ENCODE data around the gene PCBP3.
A peak's percentile ranks its signal among the peaks of the same experiment; 100 is the strongest.
"Not testable (repeated sequence)": the region's sequence is repeated elsewhere in the genome, so short reads cannot be mapped to it uniquely, and the experiment has no call there.

The PCBP3 gene

DNA sequence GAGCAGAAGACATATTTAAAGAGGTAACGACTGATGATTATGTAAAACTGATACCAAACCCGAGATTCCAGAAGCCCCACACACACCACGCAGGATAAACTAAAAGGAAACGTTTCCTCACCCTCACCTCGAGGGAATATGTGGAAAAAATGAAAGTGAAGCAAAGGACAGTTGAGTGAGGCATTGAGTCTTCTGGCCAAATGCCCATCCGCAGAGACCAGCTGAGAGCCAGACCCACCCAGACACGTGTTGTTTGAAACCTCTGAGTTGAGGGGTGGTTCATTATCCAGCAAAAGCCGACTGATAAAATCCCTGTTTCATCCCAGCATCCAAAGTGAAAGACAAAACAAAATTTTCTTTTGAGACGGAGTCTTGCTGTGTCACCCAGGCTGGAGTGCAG lies 29.6 kb upstream of the PCBP3 start:
- DNase-seq, result no peak

DNA sequence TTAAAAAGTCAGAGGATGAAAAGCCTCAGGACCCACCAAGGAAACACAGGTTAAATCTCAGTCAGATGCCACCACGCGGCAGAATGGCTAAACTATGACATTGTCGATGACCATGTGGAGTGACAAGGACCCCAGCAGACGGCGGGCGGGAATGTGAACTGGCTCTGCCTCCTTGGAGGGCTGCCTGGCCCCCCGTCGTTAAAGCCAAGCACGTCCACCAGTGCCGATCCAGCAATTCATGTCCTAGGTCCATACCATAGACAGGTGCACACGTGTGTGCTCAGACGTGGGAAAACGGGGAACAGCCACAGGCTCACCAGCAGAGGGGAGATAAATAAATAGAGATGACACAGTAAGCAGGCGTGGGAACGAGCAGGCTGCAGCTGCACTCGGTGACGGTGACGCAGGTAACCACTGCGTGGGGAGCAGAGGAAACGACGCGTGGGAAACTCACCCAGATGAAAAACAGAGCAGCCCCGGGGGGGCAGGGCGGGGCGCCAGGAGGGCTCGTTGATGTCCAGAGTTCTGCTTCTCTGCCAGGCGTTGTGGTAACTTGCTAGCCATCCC lies 28.3 kb upstream of the PCBP3 start:
- DNase-seq, result peak; percentile 87 to 90

DNA sequence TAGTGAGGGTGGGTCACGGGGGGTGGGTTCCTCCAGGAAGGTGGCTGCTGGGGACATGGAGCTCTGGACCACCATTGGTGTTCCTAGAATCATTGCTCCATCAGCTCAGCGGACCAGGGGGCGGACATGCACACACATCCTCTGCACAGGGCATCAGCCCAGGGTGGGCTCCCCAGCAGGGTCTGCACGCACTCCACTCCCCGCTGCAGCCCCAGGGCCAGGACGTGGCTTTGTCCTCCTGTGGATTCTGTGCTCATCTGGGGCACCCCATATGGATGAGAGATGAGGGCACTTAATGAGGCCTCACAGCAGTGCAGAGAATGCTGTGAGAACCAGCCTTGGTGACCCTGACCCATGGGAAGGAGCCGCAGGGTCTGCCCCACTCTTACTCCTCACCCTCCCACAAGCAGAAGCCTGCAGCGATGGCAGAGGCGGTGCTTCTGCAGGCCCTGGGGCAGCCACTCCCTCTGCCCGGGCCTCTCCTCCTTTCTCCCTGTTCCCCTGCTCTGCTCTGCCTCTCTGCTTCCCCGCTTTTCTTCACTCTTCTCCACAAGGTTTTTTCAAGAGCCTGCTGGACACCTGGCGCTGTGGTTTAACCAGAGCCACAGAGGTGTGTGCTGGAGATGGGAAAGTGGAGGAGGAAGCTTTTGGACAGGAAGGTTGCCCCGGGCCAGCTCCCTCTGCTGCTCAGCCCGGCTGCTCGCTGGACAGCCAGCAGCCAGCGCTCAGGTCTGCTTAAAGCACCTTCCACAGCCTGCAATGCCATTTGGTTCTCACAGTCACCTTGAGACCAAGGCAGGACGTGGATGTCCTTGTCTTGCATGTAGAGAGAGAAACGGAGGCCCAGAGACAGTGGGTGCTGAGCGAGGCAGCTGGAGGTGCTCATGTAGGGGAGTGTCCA lies 26.3 kb upstream of the PCBP3 start:
- no peak for DNase-seq

DNA sequence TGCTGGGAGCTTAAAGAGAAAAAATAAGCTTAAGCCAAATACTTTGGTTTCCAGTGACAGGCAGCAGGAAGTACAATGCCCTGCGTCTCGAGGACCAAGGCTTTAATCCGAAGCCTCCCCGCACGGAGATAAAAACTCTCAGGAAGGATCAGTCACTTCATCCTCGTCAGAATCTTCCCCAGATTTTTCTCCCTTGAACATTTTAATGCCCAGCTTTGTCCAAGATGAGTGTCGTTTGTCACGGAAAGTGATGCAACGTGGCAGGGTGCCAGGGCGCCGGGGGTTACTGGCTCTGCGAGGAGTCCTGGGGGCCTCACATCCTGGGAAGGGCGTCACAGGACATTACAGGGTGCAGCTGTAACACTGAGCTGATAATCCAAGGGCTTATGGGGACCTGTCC lies 25.2 kb upstream of the PCBP3 start:
- no peak for DNase-seq

DNA sequence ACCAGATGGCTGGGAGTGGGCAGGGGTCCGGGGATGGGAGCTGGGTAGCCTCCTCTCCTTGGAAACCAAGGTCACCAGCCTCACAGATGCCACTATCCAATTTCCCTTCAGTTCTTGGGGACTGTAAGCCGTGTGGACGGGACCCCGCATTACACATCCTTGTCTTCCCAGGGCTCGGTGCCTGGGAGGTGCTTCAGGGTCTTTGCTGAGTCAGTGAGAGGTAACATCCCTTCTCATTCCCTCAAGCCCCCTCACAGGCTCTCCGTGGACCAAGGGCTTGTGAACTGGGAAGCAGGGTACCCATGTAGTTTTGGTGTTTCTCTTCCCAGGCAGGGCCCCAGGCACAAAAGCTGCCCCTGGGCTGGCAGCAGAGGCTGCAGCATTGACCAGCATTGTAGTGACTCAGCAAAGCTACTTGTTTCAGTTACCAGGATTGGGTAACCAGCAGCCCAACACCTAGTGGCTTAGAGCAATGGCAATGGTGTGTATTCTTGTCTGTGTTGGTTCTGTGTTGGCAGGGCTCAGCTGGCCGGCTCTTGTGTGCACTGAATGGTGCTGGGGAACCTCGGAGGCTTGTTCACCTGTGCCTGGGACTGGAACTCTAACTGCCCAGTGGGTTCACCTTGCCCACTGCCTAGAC lies 24.6 kb upstream of the PCBP3 start:
- no peak for DNase-seq

DNA sequence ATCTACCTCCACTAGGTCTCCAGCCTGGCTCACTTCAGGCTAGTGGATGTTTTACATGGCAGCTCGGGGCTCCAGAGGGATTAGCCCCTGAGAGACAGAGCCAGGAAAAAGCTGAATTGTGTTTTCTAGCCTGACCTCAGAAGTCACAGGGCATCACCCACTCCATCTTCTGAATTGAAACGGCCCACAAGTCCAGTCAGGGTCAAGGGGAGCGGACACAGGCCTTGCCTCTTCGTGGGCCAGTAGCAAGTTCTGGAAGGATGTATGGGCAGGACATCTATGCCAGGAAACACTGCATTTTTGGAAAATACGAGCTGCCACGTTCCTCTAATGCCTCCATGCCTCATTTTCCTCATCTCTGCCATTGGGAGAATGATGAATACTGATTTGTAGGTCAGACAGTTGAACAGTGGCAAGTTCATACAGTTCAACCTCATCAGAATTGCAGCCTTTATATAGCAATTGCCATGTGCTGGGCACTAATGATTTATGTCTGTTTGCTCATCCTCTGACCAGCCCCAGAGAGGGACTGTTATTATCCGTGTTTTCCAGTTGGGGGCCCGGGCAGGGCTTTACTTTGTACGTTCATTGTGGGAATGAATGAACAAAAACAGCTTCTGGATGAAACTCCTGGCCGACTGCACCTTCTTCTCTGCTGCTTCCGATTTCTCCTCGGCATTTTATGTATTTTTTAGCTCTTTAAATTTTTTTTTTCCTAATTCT lies 23.2 kb upstream of the PCBP3 start:
- DNase-seq, result no peak

DNA sequence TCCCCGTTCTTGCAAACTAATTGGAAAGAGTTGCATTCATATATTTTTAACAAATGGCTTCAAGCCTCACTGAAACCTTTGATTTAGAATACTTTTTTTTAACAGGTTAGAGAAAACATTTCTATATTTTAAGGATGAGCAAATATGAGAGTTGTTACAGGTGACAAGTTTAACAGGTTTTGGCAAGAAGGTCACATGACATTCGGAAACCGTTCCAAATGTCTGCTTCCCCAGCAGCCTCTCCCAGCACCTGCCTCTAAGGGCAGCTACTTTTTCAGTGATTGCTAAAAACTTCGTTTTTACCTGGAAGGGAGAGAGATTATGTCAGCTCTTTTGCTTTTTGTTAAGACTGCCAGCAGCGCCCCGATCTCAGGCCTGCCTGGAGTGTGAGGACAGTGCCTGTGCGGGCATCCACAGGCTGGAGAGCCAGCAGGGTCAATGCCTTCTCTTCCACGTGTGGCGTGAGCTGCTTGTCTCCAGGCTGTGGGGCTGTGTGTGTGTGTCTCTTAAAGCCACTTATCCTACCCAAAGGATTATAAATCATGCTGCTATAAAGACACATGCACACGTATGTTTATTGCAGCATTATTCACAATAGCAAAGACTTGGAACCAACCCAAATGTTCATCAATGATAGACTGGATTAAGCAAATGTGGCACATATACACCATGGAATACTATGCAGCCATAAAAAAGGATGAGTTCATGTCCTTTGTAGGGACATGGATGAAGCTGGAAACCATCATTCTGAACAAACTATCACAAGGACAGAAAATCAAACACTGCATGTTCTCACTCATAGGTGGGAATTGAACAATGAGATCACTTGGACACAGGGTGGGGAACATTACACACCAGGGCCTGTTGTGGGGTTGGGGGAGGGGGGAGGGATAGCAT lies 21.8 kb upstream of the PCBP3 start:
- DNase-seq, result not testable (repeated sequence)

DNA sequence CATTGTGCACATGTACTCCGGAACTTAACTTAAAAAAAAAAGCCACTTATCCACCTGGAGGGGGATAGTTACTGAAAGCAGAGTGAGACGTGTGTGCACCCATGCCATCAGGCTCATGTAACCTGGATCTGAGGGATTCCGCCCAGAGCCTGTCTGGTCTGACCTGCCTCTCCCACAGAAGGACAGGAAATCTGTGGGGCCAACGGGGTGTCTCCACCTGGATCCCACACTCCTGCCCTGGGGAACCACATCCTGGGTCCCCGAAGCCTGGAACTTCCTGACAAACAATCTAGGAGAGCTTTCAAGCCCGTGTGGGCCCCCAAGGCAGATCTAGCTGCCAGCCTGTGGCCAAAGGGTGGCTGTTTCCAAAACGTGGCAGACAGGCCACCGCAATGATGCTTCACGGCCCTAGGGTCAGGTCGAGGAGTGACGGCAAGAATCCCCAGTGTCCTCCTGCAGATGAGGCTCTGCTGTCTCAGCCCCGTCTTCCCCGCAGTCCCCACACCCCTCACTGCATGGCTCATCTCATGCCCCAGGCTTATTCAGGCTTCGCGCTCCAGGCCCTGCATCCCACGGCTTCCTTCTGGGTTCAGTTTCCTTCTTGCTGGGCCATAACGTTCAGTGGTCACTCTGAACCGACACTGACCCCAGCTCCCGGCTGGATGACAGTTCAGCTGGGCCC lies 21.0 kb upstream of the PCBP3 start:
- no peak for DNase-seq

DNA sequence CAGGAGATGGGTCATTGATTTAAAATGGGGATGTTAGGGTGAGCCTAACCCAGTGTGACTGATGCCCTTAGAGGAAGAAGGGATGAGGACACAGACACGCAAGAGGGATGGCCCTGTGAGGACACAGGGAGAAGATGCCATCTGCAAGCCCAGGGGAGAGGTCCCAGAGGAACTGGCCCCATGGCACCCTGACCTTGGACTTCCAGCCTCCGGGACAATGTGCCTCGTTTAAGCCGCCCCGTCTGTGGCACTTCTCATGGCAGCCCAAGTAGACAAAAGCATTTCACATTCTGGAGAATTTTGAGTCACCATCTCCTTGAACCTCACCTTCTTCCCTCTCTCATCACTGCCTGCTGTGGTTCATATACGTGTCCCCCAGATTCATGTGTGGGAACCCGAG lies 20.1 kb upstream of the PCBP3 start:
- DNase-seq, result no peak

DNA sequence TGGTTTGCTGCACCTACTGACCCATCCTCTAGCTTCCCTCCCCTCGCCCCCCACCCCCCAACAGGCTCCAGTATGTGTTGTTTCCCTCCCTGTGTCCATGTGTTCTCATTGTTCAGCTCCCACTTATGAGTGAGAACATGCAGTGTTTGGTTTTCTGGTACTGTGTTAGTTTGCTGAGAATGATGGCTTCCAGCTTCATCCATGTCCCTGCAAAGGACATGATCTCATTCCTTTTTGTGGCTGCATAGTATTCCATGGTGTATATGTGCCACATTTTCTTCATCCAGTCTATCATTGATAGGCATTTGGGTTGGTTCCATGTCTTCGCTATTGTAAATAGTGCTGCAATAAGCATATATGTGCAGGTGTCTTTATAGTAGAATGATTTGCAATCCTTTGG lies 17.4 kb upstream of the PCBP3 start:
- DNase-seq, result not testable (repeated sequence)

DNA sequence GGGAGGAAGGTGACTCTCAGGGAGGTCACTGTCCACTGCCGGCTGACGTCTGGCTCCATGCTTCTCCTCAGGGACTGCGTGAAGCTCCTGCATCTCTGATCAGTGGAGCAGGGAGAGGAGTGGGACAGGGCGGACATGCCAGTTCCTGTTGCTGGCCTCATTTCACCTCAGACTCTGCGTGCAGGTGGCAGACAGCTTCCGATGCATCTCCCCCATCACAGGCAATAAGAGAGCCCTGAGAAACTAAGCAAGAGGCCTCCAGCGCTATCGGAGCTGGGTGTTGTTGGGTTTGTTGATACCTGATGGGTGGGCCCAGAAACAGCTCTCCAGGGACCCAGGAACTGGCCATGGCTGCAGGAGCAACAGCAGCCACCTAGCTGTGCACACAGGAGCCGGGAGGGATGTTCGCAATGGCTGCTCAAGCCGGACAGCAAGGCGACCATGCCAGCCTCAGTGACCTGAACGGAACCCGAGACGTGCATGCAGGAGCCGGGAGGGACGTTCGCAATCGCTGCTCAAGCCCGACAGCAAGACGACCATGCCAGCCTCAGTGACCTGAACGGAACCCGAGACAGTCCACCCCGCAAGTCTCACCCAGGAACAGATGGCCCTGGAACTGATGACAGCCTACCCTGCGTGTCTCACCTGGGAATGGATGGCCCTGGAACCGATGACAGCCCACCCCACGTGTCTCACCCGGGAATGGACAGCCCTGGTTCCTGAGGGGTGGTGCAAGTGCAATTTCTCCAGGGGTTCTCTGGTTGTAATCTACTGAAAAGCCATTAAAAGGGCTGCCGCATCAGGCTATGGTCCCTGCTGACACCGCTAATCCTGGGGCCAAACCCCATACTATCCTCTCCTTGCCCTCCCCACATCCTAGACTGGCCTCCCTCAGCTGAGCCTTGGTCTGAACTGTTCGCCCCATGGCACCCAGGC lies 14.2 kb upstream of the PCBP3 start:
- DNase-seq, result no peak

DNA sequence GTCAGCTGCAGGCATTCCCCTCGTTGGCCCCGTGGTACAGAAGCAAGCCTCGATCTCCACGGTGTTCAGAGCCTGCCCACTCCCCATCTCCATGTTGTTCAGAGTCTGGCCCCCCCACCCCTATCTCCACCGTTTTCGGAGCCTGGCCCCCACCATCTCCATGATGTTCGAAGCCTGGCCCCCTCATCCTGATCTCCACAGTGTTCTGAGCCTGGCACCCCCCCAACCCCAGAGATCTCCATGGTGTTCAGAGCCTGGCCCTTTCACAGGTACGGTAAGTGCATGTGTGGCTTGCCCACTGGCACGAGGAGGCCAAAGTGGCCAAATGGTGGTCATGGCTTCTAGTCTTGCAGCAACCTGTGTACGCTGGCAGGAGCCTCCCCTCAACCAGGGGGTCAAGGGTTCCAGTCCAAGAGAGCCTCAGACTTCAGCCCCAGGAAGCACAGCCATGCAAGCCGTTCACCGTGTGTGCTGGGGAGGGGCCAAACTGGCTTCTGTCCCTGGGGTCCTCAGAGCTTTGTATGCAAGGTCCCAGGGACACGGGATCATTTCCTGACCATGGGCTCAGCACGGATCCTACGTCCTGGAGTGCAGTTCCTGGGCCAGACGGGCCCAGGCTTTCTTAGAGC lies 13.3 kb upstream of the PCBP3 start:
- DNase-seq, result no peak

DNA sequence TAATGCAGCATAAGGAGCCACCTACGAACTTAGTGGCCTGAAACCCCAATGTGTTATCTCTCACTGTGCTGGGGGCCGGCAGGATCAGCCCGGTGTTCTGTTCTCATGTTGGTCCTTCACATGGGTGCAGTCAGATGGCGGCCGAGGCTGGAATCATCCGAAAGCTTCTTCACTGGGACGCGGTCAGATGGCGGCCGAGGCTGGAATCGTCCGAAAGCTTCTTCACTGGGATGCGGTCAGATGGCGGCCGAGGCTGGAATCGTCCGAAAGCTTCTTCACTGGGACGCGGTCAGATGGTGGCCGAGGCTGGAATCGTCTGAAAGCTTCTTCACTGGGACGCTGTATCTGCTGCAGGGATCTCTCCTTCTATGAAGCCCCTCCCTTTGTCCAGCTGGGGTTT lies 12.6 kb upstream of the PCBP3 start:
- DNase-seq, result no peak

DNA sequence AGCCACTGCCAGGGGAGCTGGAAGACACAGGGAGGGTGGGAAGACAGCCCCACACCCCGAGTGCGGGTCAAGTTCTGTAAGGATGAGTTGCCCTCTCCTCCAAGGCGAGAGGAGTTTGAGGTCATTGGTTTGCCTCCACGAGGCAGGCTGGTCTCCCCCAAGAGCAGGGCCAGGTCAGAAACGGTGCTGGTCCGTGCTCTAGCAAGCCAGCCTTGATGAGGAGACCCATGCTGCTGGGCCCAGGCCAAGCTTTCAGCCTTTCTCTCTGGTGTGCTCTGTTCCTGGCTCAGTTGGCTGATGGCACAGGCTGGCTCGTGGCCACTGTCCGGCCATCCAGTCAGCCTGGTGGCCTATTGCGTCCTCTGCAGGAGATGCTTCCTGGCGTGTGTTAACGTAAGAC lies 12.0 kb upstream of the PCBP3 start:
- no peak for DNase-seq

DNA sequence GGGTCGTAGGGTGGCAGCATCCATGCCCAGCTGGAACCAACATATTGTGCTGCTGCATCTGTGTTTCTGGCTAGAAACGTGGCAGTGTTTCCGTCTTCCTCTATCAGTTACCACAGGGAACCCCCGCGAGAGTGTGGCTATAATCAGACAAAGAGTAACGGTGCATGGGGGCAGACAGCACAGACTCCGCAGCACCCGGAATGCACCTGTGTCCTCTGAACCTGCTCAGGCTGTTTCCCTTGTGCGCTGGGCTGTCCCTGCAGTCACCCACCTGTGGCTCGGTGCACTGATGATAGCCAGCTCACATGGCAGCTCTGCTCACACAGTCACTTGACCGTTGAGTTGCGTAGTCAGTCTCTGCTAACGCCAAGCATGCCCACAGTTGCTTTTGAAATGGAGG lies 11.4 kb upstream of the PCBP3 start:
- no peak for DNase-seq

DNA sequence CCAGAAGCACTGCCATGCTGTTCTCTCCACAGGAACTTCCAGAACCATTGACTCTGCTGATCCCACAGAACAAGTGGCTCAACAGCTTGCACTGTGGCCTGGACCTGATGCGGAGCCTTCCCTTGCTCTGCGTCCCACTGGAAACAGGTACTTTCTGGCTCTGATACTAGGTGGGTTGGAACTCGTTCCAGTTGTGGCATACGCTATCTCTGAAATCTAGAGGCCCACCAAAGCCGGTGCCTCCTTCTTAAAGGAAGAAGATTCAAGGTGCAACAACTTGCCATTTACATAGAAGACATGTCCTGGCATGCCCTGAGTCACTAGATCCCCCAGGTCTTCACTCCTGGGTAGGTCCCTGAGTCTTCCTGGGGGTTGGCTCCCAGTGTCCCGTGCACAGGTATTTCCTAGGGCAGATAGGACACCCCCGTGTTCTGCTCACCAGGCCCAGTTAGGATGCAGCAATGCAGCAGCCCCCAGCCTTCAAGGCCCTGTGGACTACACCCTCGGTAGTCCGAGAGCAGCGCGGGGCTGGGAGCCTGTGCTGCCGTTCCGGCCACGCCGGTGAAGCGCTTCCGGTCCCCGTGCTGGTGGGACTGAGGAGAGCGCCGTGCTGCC lies 10.8 kb upstream of the PCBP3 start:
- no peak for DNase-seq

DNA sequence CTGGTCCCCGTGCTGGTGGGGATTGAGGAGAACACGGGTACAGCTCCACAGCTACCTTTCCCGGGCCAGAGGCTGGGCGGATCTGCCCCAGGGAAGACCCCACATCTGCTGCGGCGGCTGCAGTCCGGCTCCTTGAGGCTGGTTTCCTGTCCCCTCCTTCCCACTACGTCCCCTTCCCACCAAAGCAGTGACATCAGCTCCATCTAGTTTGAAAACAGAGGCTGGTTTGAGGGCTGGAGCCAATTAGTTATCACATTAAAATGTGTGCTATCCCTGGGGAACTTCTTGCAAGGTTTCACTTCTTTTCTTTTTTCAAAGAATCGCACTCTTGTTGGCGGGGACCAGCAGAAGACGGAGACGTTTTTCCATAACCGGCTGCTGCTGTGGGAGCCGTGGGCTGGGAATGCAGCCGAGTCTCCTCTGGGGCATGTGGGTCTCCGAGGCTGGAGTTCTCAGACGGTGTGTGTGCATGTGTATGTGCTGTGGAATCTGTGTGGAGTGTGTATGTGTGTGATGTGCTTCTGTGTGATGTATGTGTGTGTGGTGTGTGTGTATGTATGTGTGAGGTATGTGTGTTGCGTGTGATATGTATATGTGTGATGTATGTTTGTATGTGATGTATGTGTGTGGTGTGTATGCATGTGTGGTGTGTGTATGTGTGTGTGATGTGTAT lies 8.9 kb upstream of the PCBP3 start:
- no peak for DNase-seq

DNA sequence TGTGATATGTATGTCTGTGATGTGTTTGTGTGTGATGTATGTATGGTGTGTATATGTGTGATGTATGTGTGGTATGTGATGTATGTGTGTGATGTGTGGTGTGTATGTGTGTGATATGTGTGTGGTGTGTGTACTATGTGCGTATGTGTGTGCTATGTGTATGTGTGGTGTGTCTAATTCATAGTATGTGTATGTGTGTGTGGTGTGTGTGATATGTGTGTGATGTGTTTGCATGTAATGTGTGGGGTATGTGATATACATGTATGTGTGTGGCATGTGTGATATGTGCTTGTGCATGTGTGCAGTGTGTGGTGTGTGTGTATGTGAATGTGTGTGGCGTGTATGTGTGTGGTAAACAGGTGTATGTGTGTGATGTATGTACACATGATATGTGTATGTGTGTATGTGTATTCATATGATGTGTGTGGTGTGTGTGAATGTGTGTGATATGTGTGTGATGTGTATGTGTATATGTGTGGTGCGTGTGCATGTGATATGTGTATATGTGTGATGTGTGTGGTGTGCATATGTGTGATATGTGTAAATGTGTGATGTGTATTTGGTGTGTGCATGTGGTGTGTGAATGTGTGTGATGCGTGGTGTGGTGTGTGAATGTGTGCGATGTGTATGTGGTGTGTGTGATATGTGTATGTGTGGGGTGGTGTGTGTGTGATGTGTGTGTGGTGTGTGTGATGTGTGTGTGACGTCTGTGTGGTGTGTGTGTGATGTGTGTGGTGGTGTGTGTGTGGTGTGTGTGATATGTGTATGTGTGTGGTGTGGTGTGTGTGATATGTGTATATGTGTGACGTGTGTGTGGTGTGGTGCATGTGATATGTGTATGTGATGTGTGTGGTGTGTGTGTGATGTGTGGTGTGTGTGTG lies 8.0 kb upstream of the PCBP3 start:
- DNase-seq, result no peak

Measured in CD4-positive, alpha-beta T cell treated with Interferon alpha-2 for 1 hour (primary cell).